HUES6 (cell line): ENCODE measurements around the gene KCNJ6.
"Not testable (repeated sequence)": the region's sequence is repeated elsewhere in the genome, so short reads cannot be mapped to it uniquely, and the experiment has no call there.

Experiments used
- H3K27ac ChIP-seq: 2 replicates; pipeline ENCODE4 v1.7.0; 2013; ENCODE audit warnings: low read depth, mild to moderate bottlenecking, low read length, inconsistent platforms
- H3K27me3 ChIP-seq: 2 replicates; pipeline ENCODE4 v1.6.1; 2013; ENCODE audit warnings: low read length; ENCODE audit not compliant: control insufficient read depth, insufficient read depth
- H3K36me3 ChIP-seq: 2 replicates; pipeline ENCODE4 v1.6.1; 2013; ENCODE audit warnings: low read length; ENCODE audit not compliant: control insufficient read depth, insufficient read depth
- H3K4me1 ChIP-seq: 2 replicates; pipeline ENCODE4 v1.6.1; 2013; ENCODE audit warnings: low read length; ENCODE audit not compliant: control insufficient read depth, insufficient read depth
- H3K4me3 ChIP-seq: 2 replicates; pipeline ENCODE4 v1.5.1; 2013; ENCODE audit warnings: low read depth, low read length
- H3K9ac ChIP-seq: one replicate; pipeline ENCODE4 v1.6.1; 2013; ENCODE audit warnings: mild to moderate bottlenecking, low read length
- H3K9me3 ChIP-seq: 2 replicates; pipeline ENCODE4 v1.6.1; 2013; ENCODE audit warnings: low read depth, low read length; ENCODE audit not compliant: control insufficient read depth, insufficient read depth

Gene KCNJ6

GRCh38 chr21:37780991-37781983 lies 135.0 kb downstream of the KCNJ6 start:
- H3K27ac ChIP-seq: no peak overlapping the region
- no peak overlapping the region for H3K4me3 ChIP-seq
- no peaks in the 10 kb centered on the region for H3K36me3 ChIP-seq
- peaks cover 4% of the 10 kb centered on the region; the same call in 1 of the 2 replicates for H3K9me3 ChIP-seq
- H3K4me1 ChIP-seq: no peaks in the 10 kb centered on the region
- peaks cover 3% of the 10 kb centered on the region; the same call in 1 of the 2 replicates for H3K27me3 ChIP-seq
- H3K9ac ChIP-seq: no peak overlapping the region

GRCh38 chr21:37771181-37771580 lies 145.1 kb downstream of the KCNJ6 start:
- no peaks in the 10 kb centered on the region for H3K4me1 ChIP-seq

GRCh38 chr21:37770461-37770860 lies 145.8 kb downstream of the KCNJ6 start:
- Histone ChIP-seq H3K9me3 (peaks cover 10% of the 10 kb centered on the region), H3K27ac (no peak overlapping the region), H3K27me3 (no peaks in the 10 kb centered on the region), H3K36me3 (no peaks in the 10 kb centered on the region), H3K4me1 (no peaks in the 10 kb centered on the region), H3K4me3 (no peak overlapping the region), H3K9ac (no peak overlapping the region)

More at GRCh38 chr21:37771181-37771580, 145.1 kb downstream of the KCNJ6 start:
- H3K36me3 ChIP-seq: no peaks in the 10 kb centered on the region
- H3K4me3 ChIP-seq: no peak overlapping the region
- H3K9ac ChIP-seq: no peak overlapping the region
- no peaks in the 10 kb centered on the region for H3K27me3 ChIP-seq
- H3K9me3 ChIP-seq: peaks cover 10% of the 10 kb centered on the region
- no peak overlapping the region for H3K27ac ChIP-seq

GRCh38 chr21:37769656-37770055 lies 146.6 kb downstream of the KCNJ6 start:
- H3K9me3 ChIP-seq: peaks cover 10% of the 10 kb centered on the region
- no peaks in the 10 kb centered on the region for H3K36me3 ChIP-seq
- no peak overlapping the region for H3K4me3 ChIP-seq
- H3K4me1 ChIP-seq: no peaks in the 10 kb centered on the region
- H3K27ac ChIP-seq: no peak overlapping the region
- H3K27me3 ChIP-seq: no peaks in the 10 kb centered on the region
- H3K9ac ChIP-seq: no peak overlapping the region

GRCh38 chr21:37767984-37768383 lies 148.3 kb downstream of the KCNJ6 start:
- Histone ChIP-seq H3K4me3 (no peak overlapping the region), H3K36me3 (no peaks in the 10 kb centered on the region), H3K9ac (no peak overlapping the region), H3K27me3 (no peaks in the 10 kb centered on the region), H3K9me3 (peaks cover 10% of the 10 kb centered on the region), H3K4me1 (0 out of 2 replicates have a peak, but pooled peaks cover 3% of the 10 kb centered on the region), H3K27ac (no peak overlapping the region)

- Histone ChIP-seq H3K4me3 (no peak overlapping the region), H3K27ac (no peak overlapping the region), H3K36me3 (no peaks in the 10 kb centered on the region), H3K4me1 (0 out of 2 replicates have a peak, but pooled peaks cover 3% of the 10 kb centered on the region), H3K9me3 (peaks cover 10% of the 10 kb centered on the region), H3K9ac (no peak overlapping the region), H3K27me3 (no peaks in the 10 kb centered on the region)
These were observed 150.1 kb downstream of the KCNJ6 start for GRCh38 chr21:37766129-37766528.

- H3K4me1 ChIP-seq: 0 out of 2 replicates have a peak, but pooled peaks cover 3% of the 10 kb centered on the region
- H3K36me3 ChIP-seq: no peaks in the 10 kb centered on the region
- no peaks in the 10 kb centered on the region for H3K27me3 ChIP-seq
- no peak overlapping the region for H3K4me3 ChIP-seq
- no peak overlapping the region for H3K27ac ChIP-seq
- H3K9ac ChIP-seq: no peak overlapping the region
- peaks cover 10% of the 10 kb centered on the region for H3K9me3 ChIP-seq
These were observed 150.9 kb downstream of the KCNJ6 start for GRCh38 chr21:37765221-37765900.

GRCh38 chr21:37764691-37765090 lies 151.6 kb downstream of the KCNJ6 start:
- Histone ChIP-seq H3K9me3 (peaks cover 10% of the 10 kb centered on the region), H3K9ac (no peak overlapping the region), H3K36me3 (no peaks in the 10 kb centered on the region), H3K4me3 (no peak overlapping the region), H3K27me3 (no peaks in the 10 kb centered on the region), H3K27ac (no peak overlapping the region), H3K4me1 (0 out of 2 replicates have a peak, but pooled peaks cover 3% of the 10 kb centered on the region)

- Histone ChIP-seq H3K9ac (no peak overlapping the region), H3K4me1 (0 out of 2 replicates have a peak, but pooled peaks cover 3% of the 10 kb centered on the region), H3K36me3 (no peaks in the 10 kb centered on the region), H3K4me3 (no peak overlapping the region), H3K27me3 (no peaks in the 10 kb centered on the region), H3K27ac (no peak overlapping the region), H3K9me3 (peaks cover 10% of the 10 kb centered on the region)
These were observed 153.0 kb downstream of the KCNJ6 start for GRCh38 chr21:37763298-37763697.

GRCh38 chr21:37762606-37763005 lies 153.7 kb downstream of the KCNJ6 start:
- Histone ChIP-seq H3K9me3 (peaks cover 10% of the 10 kb centered on the region), H3K27ac (no peak overlapping the region), H3K27me3 (no peaks in the 10 kb centered on the region), H3K4me1 (0 out of 2 replicates have a peak, but pooled peaks cover 3% of the 10 kb centered on the region), H3K4me3 (no peak overlapping the region), H3K9ac (no peak overlapping the region), H3K36me3 (no peaks in the 10 kb centered on the region)

GRCh38 chr21:37761406-37761805 lies 154.9 kb downstream of the KCNJ6 start:
- not testable (repeated sequence) for H3K4me3 ChIP-seq, H3K27me3 ChIP-seq, H3K9ac ChIP-seq, H3K9me3 ChIP-seq, H3K27ac ChIP-seq, H3K4me1 ChIP-seq, H3K36me3 ChIP-seq
